ENCODE data around the gene ARHGAP25.

Gene ARHGAP25

DNA sequence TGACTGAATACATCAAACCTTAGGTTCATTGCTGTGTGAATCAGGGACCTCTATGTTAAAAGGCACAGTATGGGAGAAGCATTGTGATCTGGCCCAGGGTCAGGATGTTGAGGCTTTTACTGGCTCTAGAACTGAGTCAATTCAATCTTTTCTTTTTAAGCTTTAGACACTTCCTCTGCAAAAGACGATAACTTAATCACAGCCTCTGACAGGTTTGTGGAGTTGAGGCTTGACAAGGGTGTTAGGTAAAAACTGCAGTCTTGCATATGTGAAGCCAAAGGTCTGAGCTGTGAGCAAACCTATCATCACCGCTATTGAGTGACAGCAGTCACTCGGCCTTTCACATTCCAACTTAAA is 17.3 kb upstream of the ARHGAP25 start:
- ATAC-seq (ENCODE audit: low read depth) (no peak), DNase-seq (ENCODE audit: low spot score) (no peak)
- no peaks in the 10 kb centered on the region for H3K9me3 ChIP-seq (ENCODE audit: severe bottlenecking)
- H3K4me3 ChIP-seq (ENCODE audit: severe bottlenecking) = no peak overlapping the region
- H3K4me1 ChIP-seq (ENCODE audit: insufficient read depth, poor library complexity, severe bottlenecking) = no peaks in the 10 kb centered on the region
- no peak overlapping the region for H3K27ac ChIP-seq (ENCODE audit: poor library complexity, severe bottlenecking)
- H3K36me3 ChIP-seq (ENCODE audit: low read depth) = no peaks in the 10 kb centered on the region
- H3K27me3 ChIP-seq (ENCODE audit: insufficient read depth, poor library complexity, severe bottlenecking) = no peaks in the 10 kb centered on the region
- TF ChIP-seq, protein P1, sequence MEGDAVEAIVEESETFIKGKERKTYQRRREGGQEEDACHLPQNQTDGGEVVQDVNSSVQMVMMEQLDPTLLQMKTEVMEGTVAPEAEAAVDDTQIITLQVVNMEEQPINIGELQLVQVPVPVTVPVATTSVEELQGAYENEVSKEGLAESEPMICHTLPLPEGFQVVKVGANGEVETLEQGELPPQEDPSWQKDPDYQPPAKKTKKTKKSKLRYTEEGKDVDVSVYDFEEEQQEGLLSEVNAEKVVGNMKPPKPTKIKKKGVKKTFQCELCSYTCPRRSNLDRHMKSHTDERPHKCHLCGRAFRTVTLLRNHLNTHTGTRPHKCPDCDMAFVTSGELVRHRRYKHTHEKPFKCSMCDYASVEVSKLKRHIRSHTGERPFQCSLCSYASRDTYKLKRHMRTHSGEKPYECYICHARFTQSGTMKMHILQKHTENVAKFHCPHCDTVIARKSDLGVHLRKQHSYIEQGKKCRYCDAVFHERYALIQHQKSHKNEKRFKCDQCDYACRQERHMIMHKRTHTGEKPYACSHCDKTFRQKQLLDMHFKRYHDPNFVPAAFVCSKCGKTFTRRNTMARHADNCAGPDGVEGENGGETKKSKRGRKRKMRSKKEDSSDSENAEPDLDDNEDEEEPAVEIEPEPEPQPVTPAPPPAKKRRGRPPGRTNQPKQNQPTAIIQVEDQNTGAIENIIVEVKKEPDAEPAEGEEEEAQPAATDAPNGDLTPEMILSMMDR (IDR thresholded peaks at IDR 0.05; ENCODE audit: poor library complexity, severe bottlenecking) = no peak

DNA sequence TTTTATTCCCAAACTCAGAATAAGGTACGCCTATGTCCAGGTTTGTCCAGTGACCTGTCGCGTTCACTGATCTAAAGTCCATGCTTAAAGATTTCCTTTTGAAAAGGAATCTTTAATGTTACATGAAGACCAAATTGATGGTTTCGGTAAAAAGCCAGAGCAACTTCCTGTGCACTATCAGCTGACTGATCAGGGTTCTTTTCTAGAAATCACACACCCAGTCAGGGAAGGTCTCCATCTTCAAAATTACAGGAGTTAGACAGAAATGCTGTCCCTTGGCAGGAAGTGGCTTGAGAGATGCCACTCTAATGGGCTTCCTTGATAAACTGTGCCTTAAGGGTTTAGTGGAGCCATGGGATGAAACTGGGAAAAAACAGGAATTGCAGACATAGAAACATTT is 14.7 kb upstream of the ARHGAP25 start:
- Histone ChIP-seq H3K36me3 (ENCODE audit: low read depth) (no peaks in the 10 kb centered on the region), H3K4me3 (ENCODE audit: severe bottlenecking) (no peak overlapping the region), H3K9me3 (ENCODE audit: severe bottlenecking) (no peaks in the 10 kb centered on the region), H3K27me3 (ENCODE audit: insufficient read depth, poor library complexity, severe bottlenecking) (no peaks in the 10 kb centered on the region), H3K4me1 (ENCODE audit: insufficient read depth, poor library complexity, severe bottlenecking) (no peaks in the 10 kb centered on the region), H3K27ac (ENCODE audit: poor library complexity, severe bottlenecking) (no peak overlapping the region)
- TF ChIP-seq, protein P1 (IDR thresholded peaks at IDR 0.05; ENCODE audit: poor library complexity, severe bottlenecking) = no peak
- no peak for ATAC-seq (ENCODE audit: low read depth)
- DNase-seq (ENCODE audit: low spot score) = no peak

DNA sequence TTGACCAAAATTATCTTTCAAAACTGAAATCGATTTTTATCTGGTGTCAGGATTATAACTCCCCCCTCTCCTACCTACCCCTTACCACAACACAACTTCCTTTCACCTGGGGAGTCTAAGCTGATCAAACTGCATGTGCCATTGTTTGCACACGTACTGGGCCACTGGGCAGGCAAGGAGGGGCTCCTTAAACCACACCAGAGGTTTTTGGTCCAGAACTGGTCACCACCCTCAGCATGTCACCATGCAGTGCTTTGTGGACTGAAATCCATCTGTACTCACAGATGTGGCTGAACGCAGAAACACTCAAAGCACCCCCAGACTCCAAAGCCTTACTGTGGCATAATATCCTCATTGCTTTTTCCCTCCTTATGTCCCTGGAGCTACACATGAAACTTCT is 13.9 kb upstream of the ARHGAP25 start:
- Histone ChIP-seq H3K4me3 (ENCODE audit: severe bottlenecking) (no peak overlapping the region), H3K36me3 (ENCODE audit: low read depth) (no peaks in the 10 kb centered on the region), H3K27ac (ENCODE audit: poor library complexity, severe bottlenecking) (no peak overlapping the region), H3K4me1 (ENCODE audit: insufficient read depth, poor library complexity, severe bottlenecking) (no peaks in the 10 kb centered on the region), H3K9me3 (ENCODE audit: severe bottlenecking) (no peaks in the 10 kb centered on the region), H3K27me3 (ENCODE audit: insufficient read depth, poor library complexity, severe bottlenecking) (no peaks in the 10 kb centered on the region)
- TF ChIP-seq, protein P1 (IDR thresholded peaks at IDR 0.05; ENCODE audit: poor library complexity, severe bottlenecking) = no peak
- ATAC-seq (ENCODE audit: low read depth) (no peak), DNase-seq (ENCODE audit: low spot score) (no peak)

DNA sequence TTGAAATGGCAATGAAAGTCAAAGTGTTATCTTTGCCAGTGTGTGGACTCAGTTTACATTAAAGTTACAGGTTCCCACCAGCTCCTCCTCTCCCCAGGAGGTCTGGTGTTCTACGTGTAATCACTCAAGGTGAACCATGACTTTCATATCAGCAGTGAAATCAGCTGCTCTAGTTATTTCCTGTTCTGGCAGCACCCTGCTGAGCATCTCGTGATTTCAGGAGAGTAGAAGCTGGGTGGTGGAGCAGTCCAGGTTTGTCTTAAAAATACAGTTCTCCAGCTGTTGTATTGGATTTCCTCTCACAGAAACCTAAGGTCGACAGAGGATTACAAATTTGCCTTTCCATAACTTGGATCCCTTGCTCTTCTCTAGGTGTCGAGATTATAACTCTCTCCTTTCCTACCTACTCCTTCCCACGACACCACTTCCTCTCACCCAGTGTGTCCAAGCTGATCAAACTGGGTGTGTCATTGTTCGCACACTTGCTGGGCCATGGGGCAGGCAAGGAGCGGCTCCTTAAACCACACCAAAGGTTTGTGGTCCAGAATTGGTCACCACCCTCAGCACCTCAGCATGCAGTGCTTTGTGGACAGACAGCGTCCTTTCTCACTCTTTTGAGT is 13.0 kb upstream of the ARHGAP25 start:
- no peak overlapping the region for H3K4me3 ChIP-seq (ENCODE audit: severe bottlenecking)
- TF ChIP-seq, protein P1 (IDR thresholded peaks at IDR 0.05; ENCODE audit: poor library complexity, severe bottlenecking) = no peak
- ATAC-seq (ENCODE audit: low read depth) = no peak
- no peak overlapping the region for H3K27ac ChIP-seq (ENCODE audit: poor library complexity, severe bottlenecking)
- H3K27me3 ChIP-seq (ENCODE audit: insufficient read depth, poor library complexity, severe bottlenecking) = no peaks in the 10 kb centered on the region
- no peaks in the 10 kb centered on the region for H3K4me1 ChIP-seq (ENCODE audit: insufficient read depth, poor library complexity, severe bottlenecking)
- H3K9me3 ChIP-seq (ENCODE audit: severe bottlenecking) = no peaks in the 10 kb centered on the region
- no peak for DNase-seq (ENCODE audit: low spot score)
- no peaks in the 10 kb centered on the region for H3K36me3 ChIP-seq (ENCODE audit: low read depth)

DNA sequence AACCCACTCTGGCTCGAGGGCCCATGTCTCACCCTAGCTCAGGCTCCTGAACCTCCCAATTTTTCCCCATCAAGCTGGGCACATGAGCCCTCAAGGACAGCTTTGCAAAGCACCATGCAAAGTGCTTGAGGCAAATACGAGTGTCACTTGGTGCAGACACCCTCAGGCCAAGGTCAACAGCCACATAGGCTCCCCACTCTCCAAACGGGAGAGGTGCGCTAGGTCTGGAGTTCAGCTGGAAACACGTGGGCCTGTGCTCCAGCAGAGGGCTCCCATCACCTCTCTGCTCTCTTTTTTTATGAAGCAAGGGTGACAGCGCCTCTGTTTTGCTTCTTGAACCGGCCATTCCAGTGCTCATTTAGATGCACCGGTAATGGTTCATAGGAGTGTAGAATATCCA is 11.9 kb upstream of the ARHGAP25 start:
- Histone ChIP-seq H3K27me3 (ENCODE audit: insufficient read depth, poor library complexity, severe bottlenecking) (no peaks in the 10 kb centered on the region), H3K36me3 (ENCODE audit: low read depth) (no peaks in the 10 kb centered on the region), H3K9me3 (ENCODE audit: severe bottlenecking) (no peaks in the 10 kb centered on the region), H3K27ac (ENCODE audit: poor library complexity, severe bottlenecking) (no peak overlapping the region), H3K4me3 (ENCODE audit: severe bottlenecking) (no peak overlapping the region), H3K4me1 (ENCODE audit: insufficient read depth, poor library complexity, severe bottlenecking) (peaks cover 1% of the 10 kb centered on the region)
- DNase-seq (ENCODE audit: low spot score) (no peak), ATAC-seq (ENCODE audit: low read depth) (no peak)
- TF ChIP-seq, protein P1 (IDR thresholded peaks at IDR 0.05; ENCODE audit: poor library complexity, severe bottlenecking) = no peak

Data from RWPE2 (cell line).